HepG2 (cell line): ENCODE measurements around the gene CRYGA. TPM values are rescaled to one million over a fixed set of nuclear protein-coding genes. Genes with fewer than 3 reads are reported as not detected.

Experiments
- CHCHD3 ChIP-seq: sonication (generic); formaldehyde crosslinking; IDR thresholded peaks from 2 replicates; pipeline ENCODE4 v1.8.0; 2022; ENCODE audit warnings: mild to moderate bottlenecking, missing genetic modification reagents, moderate library complexity
- ETV5 ChIP-seq: IDR thresholded peaks from 2 replicates; pipeline ENCODE4 v1.6.1; 2018; ENCODE audit warnings: missing biosample characterization, missing genetic modification reagents, inconsistent platforms, borderline replicate concordance
- HNF4A ChIP-seq: sonication (generic); formaldehyde crosslinking; IDR thresholded peaks from 2 replicates; pipeline ENCODE4 v1.4.0; 2020; ENCODE audit warnings: missing genetic modification reagents
- MYC ChIP-seq: sonication (generic); formaldehyde crosslinking; IDR thresholded peaks from 2 replicates; pipeline ENCODE4 v1.9.0; 2021; ENCODE audit warnings: missing genetic modification reagents, borderline replicate concordance
- PCBP1 ChIP-seq: fragments of 200-400 bp; formaldehyde crosslinking; IDR thresholded peaks from 2 replicates; pipeline ENCODE4 v1.6.1; 2017; ENCODE audit warnings: mild to moderate bottlenecking, low read depth, low read length, borderline replicate concordance
- PRDM4 ChIP-seq: sonication (generic); formaldehyde crosslinking; IDR thresholded peaks from 2 replicates; pipeline ENCODE4 v1.9.0; 2021; ENCODE audit warnings: missing genetic modification reagents, borderline replicate concordance
- TIGD3 ChIP-seq: sonication (generic); formaldehyde crosslinking; IDR thresholded peaks from 2 replicates; pipeline ENCODE4 v1.5.1; 2020; ENCODE audit warnings: mild to moderate bottlenecking, missing genetic modification reagents, borderline replicate concordance
- ZBTB42 ChIP-seq: sonication (generic); formaldehyde crosslinking; IDR thresholded peaks from 2 replicates; pipeline ENCODE4 v1.5.0; 2020; ENCODE audit warnings: mild to moderate bottlenecking, missing genetic modification reagents
- ZIK1 ChIP-seq: sonication (generic); formaldehyde crosslinking; IDR thresholded peaks from 2 replicates; pipeline ENCODE4 v1.5.0; 2020; ENCODE audit warnings: mild to moderate bottlenecking, low read depth, missing genetic modification reagents, borderline replicate concordance
- ZNF205 ChIP-seq: IDR thresholded peaks from 2 replicates; pipeline ENCODE4 v1.6.1; 2018; ENCODE audit warnings: missing biosample characterization, missing genetic modification reagents
- ZNF281 ChIP-seq: sonication (generic); formaldehyde crosslinking; IDR thresholded peaks from 2 replicates; pipeline ENCODE4 v1.4.0; 2020; ENCODE audit warnings: missing genetic modification reagents, borderline replicate concordance
- ZNF331 ChIP-seq: sonication (generic); formaldehyde crosslinking; IDR thresholded peaks from 2 replicates; pipeline ENCODE4 v1.4.0; 2020; ENCODE audit warnings: missing genetic modification reagents
- ZNF614 ChIP-seq: IDR thresholded peaks from 2 replicates; pipeline ENCODE4 v1.6.1; 2018; ENCODE audit warnings: missing biosample characterization, missing genetic modification reagents, inconsistent platforms, borderline replicate concordance
- ZNF800 ChIP-seq: sonication (generic); formaldehyde crosslinking; IDR thresholded peaks from 2 replicates; pipeline ENCODE4 v1.4.0; 2020; ENCODE audit warnings: missing genetic modification reagents
- polyA plus RNA-seq, 8 experiments: library from polyadenylated mRNA; depleted of rRNA in 3 of 8; stranded (reverse) in 7 of 8; unstranded in 1 of 8; fragments of >200 nt; fragmentation: Illumina TruSeq in 4 of 8; extraction: Trizol in 4 of 8; gene quantifications; 2 replicates each; pipeline versions ENCODE4 v1.2.1 to v1.2.3, GENCODE V29; 2011 to 2016; ENCODE audit warnings: low read depth in 4 of 8, missing spikeins in 1 of 8, mixed read lengths in 1 of 8; ENCODE audit not compliant: insufficient read depth in 1 of 8
- total RNA-seq, 5 experiments: library from RNA; depleted of rRNA; stranded (reverse); fragments of >200 nt; fragmentation: Illumina TruSeq; extraction: Trizol; gene quantifications; 2 replicates each; pipeline ENCODE4 v1.2.3, GENCODE V29; 2016; ENCODE audit warnings: low read depth in 1 of 5

Gene CRYGA
- total and polyA plus RNA-seq, 2 of the 13 experiments (the other 11 are each of a cell fraction or from before 2014, with no cell fraction given) = not detected

- TF ChIP-seq ZNF331 (peak; percentile 57; the same call in 1 of the 2 replicates), HNF4A (CRISPR knock-in tag) (peak; percentile 96), ZIK1 (CRISPR knock-in tag) (no peak), ETV5 (CRISPR knock-in tag) (peak; percentile 17; the same call in 1 of the 2 replicates), ZNF205 (CRISPR knock-in tag) (0 out of 2 replicates have a peak, but pooled peaks have one; percentile 72), ZNF800 (CRISPR knock-in tag) (peak; percentile 67; the same call in 1 of the 2 replicates), MYC (CRISPR knock-in tag) (no peak), ZBTB42 (CRISPR knock-in tag) (no peak), ZNF281 (no peak; the same call in 1 of the 2 replicates), ZNF614 (CRISPR knock-in tag) (peak; percentile 71; the same call in 1 of the 2 replicates), CHCHD3 (CRISPR knock-in tag) (no peak), PCBP1 (no peak), TIGD3 (CRISPR knock-in tag) (no peak), PRDM4 (CRISPR knock-in tag) (no peak)
Observed at GRCh38 chr2:208129744-208130711, 33.4 kb downstream of the CRYGA start, which contains the start of gene CRYGC (continued).
